NCI-H2107 (cell line): Measurements from ENCODE around the gene TINAG.

Experiments
- DNase-seq: peaks from one replicate; lab custom pipeline; 2025; lab: John Stamatoyannopoulos, UW

TINAG gene, protein sequence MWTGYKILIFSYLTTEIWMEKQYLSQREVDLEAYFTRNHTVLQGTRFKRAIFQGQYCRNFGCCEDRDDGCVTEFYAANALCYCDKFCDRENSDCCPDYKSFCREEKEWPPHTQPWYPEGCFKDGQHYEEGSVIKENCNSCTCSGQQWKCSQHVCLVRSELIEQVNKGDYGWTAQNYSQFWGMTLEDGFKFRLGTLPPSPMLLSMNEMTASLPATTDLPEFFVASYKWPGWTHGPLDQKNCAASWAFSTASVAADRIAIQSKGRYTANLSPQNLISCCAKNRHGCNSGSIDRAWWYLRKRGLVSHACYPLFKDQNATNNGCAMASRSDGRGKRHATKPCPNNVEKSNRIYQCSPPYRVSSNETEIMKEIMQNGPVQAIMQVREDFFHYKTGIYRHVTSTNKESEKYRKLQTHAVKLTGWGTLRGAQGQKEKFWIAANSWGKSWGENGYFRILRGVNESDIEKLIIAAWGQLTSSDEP

DNA sequence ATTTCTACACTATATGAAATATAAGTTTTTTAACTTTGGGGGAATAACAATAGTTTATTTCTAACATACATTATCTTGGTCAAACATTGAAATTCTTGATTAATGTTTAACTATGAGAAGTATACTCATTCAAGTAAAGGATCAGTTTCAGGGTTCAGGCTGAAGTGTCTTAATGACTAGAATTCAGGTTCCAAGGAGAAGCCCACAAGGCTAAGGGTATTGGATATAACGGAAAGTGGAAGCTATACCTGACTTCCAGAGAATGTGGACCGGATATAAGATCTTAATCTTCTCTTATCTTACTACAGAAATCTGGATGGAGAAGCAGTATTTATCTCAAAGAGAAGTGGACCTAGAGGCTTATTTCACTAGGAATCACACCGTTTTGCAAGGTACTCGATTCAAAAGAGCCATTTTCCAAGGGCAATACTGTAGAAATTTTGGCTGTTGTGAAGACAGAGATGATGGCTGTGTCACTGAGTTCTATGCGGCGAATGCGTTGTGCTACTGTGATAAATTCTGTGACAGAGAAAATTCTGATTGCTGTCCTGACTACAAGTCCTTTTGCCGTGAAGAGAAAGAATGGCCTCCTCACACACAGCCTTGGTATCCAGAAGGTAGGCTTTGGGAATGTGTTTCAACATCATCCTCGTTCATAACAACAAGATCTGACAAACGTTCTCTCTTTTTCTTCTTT, at the start of gene TINAG:
Gene TINAG (plus strand): TSS at position 153 of the 697 bp plus-strand sequence. CDS start 110 bp downstream, at position 263.
- no peak for DNase-seq

DNA sequence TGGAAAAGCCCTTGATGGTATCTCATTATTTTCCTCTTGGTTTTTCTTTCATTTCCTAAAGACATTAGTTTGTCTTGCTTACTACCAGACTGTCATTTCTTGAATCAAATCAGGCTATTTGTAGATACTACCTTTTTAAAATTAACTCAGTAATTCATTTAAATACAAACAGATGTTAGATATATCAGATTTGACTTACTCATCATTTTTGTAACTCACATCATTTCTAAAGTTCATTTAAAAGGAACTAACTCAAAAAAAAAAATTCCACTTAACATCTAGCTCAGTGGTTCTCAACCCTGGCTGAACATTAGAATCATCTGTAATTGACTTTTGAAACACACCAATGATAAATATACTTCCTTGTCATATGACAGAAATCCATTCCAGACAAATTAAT, 48.2 kb upstream of the TINAG start:
- no peak for DNase-seq

DNA sequence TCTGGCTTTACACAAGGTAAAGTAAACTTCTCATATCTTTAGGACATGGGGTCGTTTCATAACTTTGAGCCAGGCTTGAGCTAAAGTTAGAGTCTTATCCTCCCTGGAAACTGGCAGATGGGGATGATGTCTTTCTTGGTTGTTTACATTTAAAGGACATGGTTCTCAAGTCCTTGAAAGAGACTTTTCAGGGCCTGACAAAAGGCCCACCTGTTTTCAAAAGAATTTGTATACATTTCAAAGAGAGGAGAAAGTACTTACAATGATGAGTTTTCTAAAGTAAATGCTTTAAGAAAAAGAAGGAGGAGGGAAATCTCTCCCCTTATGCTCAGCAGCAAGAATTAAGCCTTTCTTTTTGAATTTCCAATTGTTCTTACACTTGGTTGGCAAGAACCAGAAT, 45.7 kb upstream of the TINAG start:
- DNase-seq, result no peak

GRCh38 chr6:54262971-54263370, 45.3 kb upstream of the TINAG start:
- no peak for DNase-seq

DNA sequence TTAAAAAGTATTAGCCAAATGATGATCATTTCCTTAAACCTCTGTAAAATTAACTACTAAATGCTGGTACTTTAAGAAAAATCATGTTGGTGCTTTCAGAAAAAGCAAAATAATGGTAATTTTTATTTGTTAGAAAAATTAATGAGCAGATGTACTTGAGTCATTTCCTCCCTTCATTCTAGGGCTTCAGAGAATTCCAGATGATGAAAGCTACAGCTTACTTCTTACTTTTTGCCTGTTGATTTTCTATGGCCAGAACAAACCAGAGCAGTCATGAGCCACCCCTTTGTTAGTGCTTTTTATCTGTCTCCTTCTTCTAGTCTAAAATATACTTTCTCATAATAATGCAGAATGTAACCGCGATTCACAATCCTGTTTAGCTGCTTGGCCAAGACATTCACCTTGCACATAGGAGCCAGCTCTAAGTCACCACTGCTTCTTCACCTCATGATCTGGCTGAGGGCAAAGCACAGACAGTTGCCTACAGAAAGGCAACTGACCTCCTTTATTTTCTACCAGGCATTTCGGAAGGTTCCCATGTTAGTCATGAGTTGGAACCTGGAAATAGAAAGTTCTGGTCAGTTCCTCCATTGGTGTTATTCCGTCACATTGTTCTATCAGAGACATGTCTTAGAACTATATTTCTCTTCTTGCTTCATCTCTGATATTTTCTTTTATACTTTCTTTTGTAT, 43.5 kb upstream of the TINAG start:
- DNase-seq, result no peak

DNA sequence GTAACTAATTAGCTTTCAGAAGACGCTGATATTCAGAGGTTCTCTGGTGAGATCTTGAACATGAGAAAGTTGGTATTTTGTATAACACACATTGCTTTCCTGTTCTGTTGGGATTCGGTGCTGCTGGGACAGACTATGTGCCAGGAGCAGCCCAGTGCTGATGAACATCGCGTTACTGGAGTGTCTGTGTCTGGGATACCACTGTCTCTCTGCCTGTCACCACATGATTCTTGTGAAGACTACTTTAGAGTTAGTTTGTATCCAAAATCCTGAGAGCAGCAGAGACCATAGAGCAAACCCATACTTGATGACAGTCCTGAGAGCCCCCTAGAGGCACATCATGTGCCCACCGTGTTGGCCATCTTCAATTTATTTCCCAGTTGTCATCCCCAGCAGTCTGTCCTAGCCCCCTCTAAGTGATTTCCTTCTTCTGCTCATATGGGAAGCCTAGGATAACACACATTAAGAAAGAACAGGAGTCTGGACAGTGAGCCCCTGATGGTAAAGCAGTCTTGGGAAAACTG, 41.8 kb upstream of the TINAG start:
- DNase-seq, result no peak

GRCh38 chr6:54267798-54268197, 40.4 kb upstream of the TINAG start:
- DNase-seq, result no peak

DNA sequence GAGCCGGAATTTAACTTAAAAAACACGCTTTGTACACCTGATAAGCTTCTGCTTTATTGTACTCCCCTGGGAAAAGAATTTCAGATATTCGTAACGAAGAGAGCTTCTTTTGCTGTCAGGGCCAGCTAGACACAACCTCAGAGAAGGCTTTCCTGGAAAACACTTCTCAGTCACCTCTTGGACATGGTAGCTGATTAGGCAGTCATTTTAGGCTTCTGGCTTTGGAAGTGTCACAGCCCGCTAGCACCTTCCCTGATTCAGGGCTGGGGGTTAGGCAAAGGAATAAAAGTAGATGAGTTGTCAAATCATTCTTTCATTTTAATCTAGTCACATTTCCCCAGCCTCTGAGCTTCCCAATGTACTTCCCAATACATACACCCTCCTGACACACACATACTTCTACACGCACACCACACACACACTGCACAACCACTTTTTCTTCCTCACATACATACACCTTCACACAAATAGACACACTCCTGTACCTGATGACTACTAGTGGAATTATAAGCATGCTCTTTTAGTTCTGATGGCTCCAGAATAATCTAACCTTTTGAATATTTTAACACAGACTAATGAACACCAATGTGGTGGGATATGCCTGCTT, 34.9 kb upstream of the TINAG start:
- DNase-seq, result no peak

DNA sequence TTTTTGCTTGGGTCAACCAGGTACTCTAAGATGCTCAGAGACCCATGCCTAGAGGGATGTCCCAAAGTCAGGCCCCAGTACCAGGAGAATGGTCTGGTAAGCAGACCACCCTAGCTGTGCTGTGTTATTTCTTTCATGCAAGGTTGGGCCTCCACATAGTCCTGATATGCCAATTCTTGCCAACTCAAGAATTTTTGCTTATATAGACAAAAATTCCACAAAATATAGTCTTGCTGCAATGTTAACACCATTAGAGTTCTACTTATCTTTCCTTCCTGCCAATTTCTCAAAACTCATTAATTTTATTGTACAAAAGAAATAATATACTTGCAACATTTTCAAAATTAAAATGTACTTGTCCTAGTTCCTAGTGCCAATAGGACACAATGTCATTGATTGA, 33.9 kb upstream of the TINAG start:
- no peak for DNase-seq

DNA sequence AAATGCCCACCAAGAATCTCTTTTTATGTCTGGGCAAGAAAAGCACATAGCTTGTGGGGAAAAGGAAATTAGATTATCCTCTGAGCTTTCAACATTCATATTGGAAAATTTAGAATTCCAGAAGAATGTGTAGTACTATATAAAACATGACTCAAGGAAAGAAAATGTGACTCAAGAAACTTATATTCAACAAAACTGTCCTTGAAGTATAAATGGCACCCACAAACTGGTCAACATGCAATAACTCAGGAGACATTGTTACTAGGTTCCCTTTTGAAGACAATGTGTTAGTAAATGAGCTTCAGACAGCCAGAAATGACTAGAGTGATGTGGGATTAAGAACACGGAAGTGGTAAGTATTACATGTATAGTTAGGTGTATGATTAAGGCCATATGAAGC, 26.1 kb upstream of the TINAG start:
- DNase-seq, result no peak

GRCh38 chr6:54284161-54284860, 23.9 kb upstream of the TINAG start:
- DNase-seq, result no peak

- DNase-seq, result no peak
These were observed 22.6 kb upstream of the TINAG start for GRCh38 chr6:54285595-54285994.

- DNase-seq, result no peak
These were observed 22.1 kb upstream of the TINAG start for GRCh38 chr6:54286141-54286540.

DNA sequence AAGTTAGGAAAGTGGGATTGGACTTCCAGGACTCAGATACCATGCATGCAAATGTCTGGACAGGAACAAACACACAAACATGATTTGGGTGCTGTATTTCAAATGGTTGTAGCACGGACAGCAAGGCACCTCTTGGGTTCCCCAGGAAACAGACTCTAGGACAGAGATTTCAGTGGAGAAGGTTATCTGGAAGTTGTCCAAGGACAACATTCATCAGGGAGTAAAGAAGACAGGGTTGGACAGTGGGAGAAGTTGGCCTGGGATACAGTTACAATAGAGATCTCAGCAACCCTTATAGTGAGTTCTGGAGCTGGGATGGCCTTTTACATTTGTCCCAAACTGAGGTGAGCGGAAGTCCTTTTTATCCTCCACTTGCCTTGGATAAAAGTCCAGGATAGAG, 19.8 kb upstream of the TINAG start:
- DNase-seq, result no peak

DNA sequence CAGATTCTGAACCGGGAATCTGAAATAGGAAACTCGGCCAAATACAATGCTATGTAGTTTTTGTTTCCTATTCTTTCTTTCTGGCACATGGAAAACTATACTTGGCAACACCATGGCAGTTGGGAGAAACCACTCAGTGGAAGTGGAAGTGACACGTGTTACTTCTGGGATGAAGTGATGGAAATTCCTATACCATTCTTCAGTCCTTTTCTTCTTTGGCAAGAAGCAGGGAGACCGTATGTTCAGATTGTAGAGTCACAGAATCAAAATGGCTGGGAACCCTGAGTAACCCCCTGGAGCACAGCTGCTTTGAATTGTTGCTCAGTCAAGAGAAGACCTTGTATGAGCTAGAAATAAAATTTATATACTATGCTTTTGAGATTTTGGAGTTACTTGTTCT, 18.8 kb upstream of the TINAG start:
- no peak for DNase-seq

DNA sequence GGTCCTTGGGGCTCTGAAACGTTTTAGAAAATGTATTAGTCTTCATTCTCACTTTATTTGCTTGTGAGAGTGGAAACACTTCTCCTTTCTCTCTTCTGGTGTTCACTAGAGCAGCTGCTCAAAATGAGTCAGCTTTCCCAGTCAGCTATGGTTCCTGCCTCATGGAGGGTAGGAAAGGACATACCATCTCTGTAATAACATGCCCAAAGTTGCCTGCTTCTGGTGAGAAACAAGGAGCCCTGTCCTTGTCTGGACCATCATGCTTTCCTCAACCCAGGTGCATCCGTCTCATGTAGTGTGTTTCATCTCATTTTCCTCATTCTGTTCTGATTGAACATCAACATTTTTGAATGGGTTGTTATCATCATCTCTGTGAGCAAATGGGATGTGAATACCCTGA, 17.1 kb upstream of the TINAG start:
- DNase-seq, result no peak

DNA sequence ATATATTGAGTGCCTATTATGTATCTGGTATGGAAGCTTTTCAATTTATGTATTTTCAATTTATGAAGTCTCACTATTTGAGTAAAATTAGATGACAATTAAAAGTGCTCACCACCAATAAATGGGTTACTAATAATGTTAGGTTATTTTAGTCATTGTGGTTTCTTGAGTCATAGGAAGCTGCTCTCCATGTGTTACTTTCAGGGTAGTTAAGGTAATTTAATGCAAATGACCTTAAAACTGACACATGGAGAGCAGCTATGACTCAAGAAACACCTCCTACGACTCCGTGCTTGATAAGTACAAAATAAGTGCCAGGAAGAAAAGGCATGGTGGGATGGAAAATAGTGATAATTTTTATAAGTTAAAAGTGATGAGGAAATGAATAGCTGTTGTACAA, 16.5 kb upstream of the TINAG start:
- DNase-seq, result no peak

GRCh38 chr6:54294965-54295532, 13.2 kb upstream of the TINAG start:
- DNase-seq, result no peak

DNA sequence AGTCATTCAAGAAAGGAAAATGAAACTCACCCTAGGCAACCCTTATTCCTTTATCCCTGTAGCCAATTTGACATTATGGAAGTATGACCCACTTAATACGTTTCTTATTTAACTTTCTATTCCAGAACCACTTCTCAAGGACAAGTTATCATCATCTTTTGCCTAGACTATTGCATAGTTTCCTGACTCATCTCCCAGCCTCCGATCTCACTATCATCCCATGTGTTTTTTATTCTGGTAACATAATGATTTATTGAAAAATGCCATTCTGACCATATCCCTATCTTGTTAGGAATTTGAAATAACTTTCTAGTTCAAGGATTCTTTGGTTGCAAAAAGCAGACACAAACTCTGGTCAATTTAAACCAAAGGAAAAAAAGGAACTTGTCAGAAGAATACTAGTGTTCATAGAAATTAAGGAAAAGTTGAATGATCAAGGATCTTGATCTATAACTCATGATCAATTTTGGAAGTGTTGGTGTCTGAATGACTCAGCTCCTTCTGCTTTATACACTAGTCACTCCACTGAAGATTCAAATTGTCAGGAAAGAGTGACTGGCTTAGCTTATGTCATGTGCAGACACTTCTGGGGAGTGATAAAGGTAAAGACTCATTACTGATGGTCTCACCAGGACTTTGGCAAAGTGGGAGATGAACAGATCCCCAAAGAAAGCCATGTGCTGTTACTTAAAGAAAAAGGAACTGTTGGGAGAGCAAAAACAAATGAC, 8.5 kb upstream of the TINAG start:
- DNase-seq, result no peak

DNA sequence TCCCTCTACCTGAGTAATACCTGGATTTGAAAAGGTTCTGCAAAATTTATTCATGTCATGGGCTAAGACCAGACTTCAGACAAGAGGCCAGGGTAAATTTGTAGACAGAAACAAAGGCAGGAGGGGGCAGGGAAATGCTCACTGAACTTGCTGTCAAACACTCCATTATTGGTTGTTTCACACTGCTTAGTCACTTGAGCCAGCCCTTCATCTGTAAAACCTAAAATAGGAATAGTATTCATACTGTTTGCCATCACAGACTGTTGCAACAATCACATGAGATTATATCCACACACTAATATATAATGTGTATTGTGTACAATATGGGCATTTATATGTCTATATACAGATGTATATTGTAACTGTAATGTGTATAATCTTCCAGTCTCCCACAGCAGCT, 6.5 kb upstream of the TINAG start:
- no peak for DNase-seq
